HG03097 (cell line): ENCODE data around the gene FKBP9.

ENCODE experiments used
- ATAC-seq: cut with Tn5 transposase; IDR thresholded peaks from one replicate; pipeline ENCODE4 v1.9.1; 2021; ENCODE audit not compliant: unreplicated experiment, low FRiP score

The FKBP9 gene

GRCh38 chr7:33053721-33054120 is 96.5 kb downstream of the FKBP9 start:
- ATAC-seq, result no peak

DNA sequence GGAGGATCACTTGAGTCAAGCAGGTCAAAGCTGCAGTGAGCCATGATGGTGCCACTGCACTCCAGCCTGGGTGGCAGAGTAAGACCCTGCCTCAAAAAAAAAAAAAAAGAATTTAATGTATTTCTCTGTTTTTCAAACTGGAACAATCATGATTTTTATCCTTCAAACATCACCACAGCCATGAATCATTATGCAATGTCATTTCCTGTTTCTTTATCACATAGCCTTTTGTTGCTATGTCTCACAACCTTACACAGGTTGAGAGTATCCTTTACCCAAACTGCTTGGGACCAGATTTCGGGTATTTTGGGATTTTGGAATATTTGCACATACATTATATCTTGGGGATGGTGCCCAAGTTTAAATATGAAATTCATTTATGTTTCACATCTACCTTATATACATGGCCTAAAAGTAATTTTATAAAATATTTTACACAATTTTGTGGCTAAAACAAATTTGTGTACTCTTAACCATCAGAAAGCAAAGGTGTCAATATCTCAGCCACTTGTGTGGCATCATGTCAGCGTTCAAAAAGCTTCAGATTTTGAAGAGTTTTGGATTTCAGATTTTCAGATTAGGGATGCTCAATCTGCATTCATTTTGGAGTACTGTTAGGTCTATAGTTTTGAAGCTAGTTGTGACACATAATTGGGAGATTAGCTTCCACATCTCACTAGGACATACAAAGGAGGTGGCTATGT is 97.2 kb downstream of the FKBP9 start:
- ATAC-seq, result no peak

DNA sequence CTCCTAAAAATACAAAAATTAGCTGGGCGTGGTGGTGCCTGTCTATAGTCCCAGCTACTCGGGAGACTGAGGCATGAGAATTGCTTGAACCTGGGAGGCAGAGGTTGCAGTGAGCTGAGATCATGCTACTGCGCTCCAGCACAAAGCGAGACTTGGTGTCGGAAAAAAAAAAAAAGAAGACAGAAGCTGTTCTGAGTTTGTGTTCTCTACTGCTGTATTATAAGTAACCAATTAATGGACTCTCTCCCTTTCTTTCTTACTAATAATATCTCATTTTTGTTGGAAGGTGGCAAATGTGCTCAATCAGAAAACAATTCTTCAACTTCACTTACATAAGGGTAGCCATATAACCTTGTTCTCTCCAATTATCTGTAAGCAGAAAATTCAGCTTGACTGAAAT is 97.9 kb downstream of the FKBP9 start:
- no peak for ATAC-seq
